ENCODE measurements around the gene PDE4B. TPM values are rescaled to one million over a fixed set of nuclear protein-coding genes. Genes with fewer than 3 reads are reported as not detected.
"Not testable (repeated sequence)": the region's sequence is repeated elsewhere in the genome, so short reads cannot be mapped to it uniquely, and the experiment has no call there.

Gene PDE4B
- polyA plus RNA-seq, 1 donor (not counting 4 experiments of a cell fraction or from before 2014, with no cell fraction given) = 0.29 TPM

DNA sequence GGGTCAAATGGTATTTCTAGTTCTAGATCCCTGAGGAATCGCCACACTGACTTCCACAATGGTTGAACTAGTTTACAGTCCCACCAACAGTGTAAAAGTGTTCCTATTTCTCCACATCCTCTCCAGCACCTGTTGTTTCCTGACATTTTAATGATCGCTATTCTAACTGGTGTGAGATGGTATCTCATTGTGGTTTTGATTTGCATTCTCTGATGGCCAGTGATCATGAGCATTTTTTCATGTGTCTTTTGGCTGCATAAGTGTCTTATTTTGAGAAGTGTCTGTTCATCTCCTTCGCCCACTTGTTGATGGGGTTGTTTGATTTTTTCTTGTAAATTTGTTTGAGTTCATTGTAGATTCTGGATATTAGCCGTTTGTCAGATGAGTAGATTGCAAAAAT is 274.5 kb downstream of the PDE4B start:
- H3K79me2 ChIP-seq (ENCODE audit: control insufficient read depth, insufficient read depth, low read length); H3K4me2 ChIP-seq (ENCODE audit: control insufficient read depth, extremely low read depth, insufficient read depth, low read depth, low read length); FAIRE-seq; H3K9me1 ChIP-seq (ENCODE audit: control insufficient read depth, extremely low read depth, insufficient read depth, low read length); H3K9ac ChIP-seq (ENCODE audit: control insufficient read depth, extremely low read depth, insufficient read depth, low read length); DNase-seq (ENCODE audit: low read depth, low spot score); H3K9me3 ChIP-seq (ENCODE audit: control insufficient read depth, low read depth, low read length); H3K36me3 ChIP-seq (ENCODE audit: control insufficient read depth in 2 of 2, extremely low read depth in 1 of 2, insufficient read depth in 2 of 2, low read length in 2 of 2); H3K4me1 ChIP-seq (ENCODE audit: control insufficient read depth, extremely low read depth, insufficient read depth, low read length); H3K27me3 ChIP-seq (ENCODE audit: control insufficient read depth, extremely low read depth, insufficient read depth, low read length); H3K4me3 ChIP-seq (ENCODE audit: control insufficient read depth in 2 of 3, extremely low read depth in 1 of 3, insufficient read depth in 2 of 3, low read depth in 1 of 3, low read length in 3 of 3); H4K20me1 ChIP-seq (ENCODE audit: control insufficient read depth, extremely low read depth, insufficient read depth, low read length); H2AFZ ChIP-seq (ENCODE audit: control insufficient read depth, low read length); dilution Hi-C loops (cut with MboI; ENCODE audit: extremely low pct_ligation_motif_present, low sequenced_read_pairs); H3K27ac ChIP-seq (ENCODE audit: control insufficient read depth, insufficient read depth, low read length): not testable (repeated sequence)

GRCh38 chr1:66069976-66070876 is 277.5 kb downstream of the PDE4B start:
- Histone ChIP-seq H3K4me2 (ENCODE audit: control insufficient read depth, extremely low read depth, insufficient read depth, low read depth, low read length) (no peak overlapping the region), H3K9me3 (ENCODE audit: control insufficient read depth, low read depth, low read length) (no peaks in the 10 kb centered on the region), H3K4me1 (ENCODE audit: control insufficient read depth, extremely low read depth, insufficient read depth, low read length) (no peaks in the 10 kb centered on the region), H3K79me2 (ENCODE audit: control insufficient read depth, insufficient read depth, low read length) (no peaks in the 10 kb centered on the region), H3K27ac (ENCODE audit: control insufficient read depth, insufficient read depth, low read length) (no peak overlapping the region), H4K20me1 (ENCODE audit: control insufficient read depth, extremely low read depth, insufficient read depth, low read length) (no peaks in the 10 kb centered on the region), H3K27me3 (ENCODE audit: control insufficient read depth, extremely low read depth, insufficient read depth, low read length) (no peaks in the 10 kb centered on the region), H2AFZ (ENCODE audit: control insufficient read depth, low read length) (no peak overlapping the region), H3K9me1 (ENCODE audit: control insufficient read depth, extremely low read depth, insufficient read depth, low read length) (no peaks in the 10 kb centered on the region), H3K36me3 (ENCODE audit: control insufficient read depth in 2 of 2, extremely low read depth in 1 of 2, insufficient read depth in 2 of 2, low read length in 2 of 2) (no peaks in the 10 kb centered on the region), H3K4me3 (ENCODE audit: control insufficient read depth in 2 of 3, extremely low read depth in 1 of 3, insufficient read depth in 2 of 3, low read depth in 1 of 3, low read length in 3 of 3) (no peak overlapping the region), H3K9ac (ENCODE audit: control insufficient read depth, extremely low read depth, insufficient read depth, low read length) (no peak overlapping the region)
- DNase-seq (ENCODE audit: low read depth, low spot score) = no peak
- dilution Hi-C loops (cut with MboI; ENCODE audit: extremely low pct_ligation_motif_present, low sequenced_read_pairs) = no loop called here
- no peak for FAIRE-seq
- TF ChIP-seq CTCF (optimal IDR thresholded peaks at IDR 0.05 in 1 of 3, IDR thresholded peaks at IDR 0.05 in 1 of 3, conservative IDR thresholded peaks at IDR 0.05 in 1 of 3; ENCODE audit: extremely low read depth in 1 of 3, insufficient read depth in 2 of 3, low read length in 3 of 3) = no peak
- no peak for TF ChIP-seq EZH2 (IDR thresholded peaks at IDR 0.05; ENCODE audit: low read length)

Measured in keratinocyte (primary cell).